NB4 (cell line): Measurements from ENCODE around the gene DMRT3.

ENCODE experiments used
- POLR2A ChIP-seq: IDR thresholded peaks from 2 replicates; pipeline ENCODE4 v1.6.1; 2011; ENCODE audit warnings: mild to moderate bottlenecking; ENCODE audit not compliant: insufficient read length; ENCODE audit errors: extremely low read depth
- TF ChIP-seq, protein P1 (sequence below): IDR thresholded peaks from one replicate; pipeline ENCODE4 v1.5.1; 2012; ENCODE audit warnings: low read depth, low read length
- TF ChIP-seq, protein P2 (sequence below): IDR thresholded peaks from 2 replicates; pipeline ENCODE4 v1.6.1; 2011; ENCODE audit warnings: low read depth, low read length

DNA sequence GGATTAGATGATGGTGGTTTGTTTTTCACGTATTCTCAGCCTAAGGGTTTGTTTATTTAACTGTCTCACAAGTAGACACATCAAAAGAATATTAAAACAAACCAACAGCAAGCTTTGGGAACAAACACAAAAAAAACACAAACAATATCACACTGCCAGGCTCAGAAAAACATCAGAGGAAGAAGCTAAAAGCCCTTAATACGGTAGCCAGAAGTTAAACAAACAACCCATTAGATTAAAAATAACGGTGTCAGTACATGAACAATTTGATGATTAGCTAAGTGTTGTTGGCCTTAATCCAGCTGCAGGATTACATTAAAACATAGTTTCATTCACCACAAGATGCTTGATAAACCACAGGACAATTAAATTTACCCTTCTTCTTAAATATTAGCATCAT lies 57.8 kb downstream of the DMRT3 start:
- TF ChIP-seq, protein P1, sequence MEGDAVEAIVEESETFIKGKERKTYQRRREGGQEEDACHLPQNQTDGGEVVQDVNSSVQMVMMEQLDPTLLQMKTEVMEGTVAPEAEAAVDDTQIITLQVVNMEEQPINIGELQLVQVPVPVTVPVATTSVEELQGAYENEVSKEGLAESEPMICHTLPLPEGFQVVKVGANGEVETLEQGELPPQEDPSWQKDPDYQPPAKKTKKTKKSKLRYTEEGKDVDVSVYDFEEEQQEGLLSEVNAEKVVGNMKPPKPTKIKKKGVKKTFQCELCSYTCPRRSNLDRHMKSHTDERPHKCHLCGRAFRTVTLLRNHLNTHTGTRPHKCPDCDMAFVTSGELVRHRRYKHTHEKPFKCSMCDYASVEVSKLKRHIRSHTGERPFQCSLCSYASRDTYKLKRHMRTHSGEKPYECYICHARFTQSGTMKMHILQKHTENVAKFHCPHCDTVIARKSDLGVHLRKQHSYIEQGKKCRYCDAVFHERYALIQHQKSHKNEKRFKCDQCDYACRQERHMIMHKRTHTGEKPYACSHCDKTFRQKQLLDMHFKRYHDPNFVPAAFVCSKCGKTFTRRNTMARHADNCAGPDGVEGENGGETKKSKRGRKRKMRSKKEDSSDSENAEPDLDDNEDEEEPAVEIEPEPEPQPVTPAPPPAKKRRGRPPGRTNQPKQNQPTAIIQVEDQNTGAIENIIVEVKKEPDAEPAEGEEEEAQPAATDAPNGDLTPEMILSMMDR, result no peak
- no peak for TF ChIP-seq POLR2A
- TF ChIP-seq, protein P2, sequence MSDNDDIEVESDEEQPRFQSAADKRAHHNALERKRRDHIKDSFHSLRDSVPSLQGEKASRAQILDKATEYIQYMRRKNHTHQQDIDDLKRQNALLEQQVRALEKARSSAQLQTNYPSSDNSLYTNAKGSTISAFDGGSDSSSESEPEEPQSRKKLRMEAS, result no peak
